Prostate gland (tissue), 2 donors: ENCODE results near the gene RBBP8NL.

Experiments used
- POLR2A ChIP-seq: fragments of 450-650 bp; IDR thresholded peaks from one replicate; pipeline ENCODE4 v1.6.1; 2016; ENCODE audit warnings: antibody characterized with exemption, mild to moderate bottlenecking
- POLR2AphosphoS5 ChIP-seq: sonication (generic); formaldehyde crosslinking; IDR thresholded peaks from one replicate; pipeline ENCODE4 v1.6.1; 2017; ENCODE audit warnings: antibody characterized with exemption
- TF ChIP-seq, protein P1 (sequence below), 4 experiments: fragments of 200-600 bp in 2 of 4; fragments of 450-650 bp in 2 of 4; sonication (generic) in 2 of 4; IDR thresholded peaks; 1 replicate in 3 of 4; 2 replicates in 1 of 4; pipeline ENCODE4 v1.5.1; 2016 to 2019; ENCODE audit warnings: antibody characterized with exemption in 4 of 4, mild to moderate bottlenecking in 2 of 4, moderate library complexity in 2 of 4

DNA sequence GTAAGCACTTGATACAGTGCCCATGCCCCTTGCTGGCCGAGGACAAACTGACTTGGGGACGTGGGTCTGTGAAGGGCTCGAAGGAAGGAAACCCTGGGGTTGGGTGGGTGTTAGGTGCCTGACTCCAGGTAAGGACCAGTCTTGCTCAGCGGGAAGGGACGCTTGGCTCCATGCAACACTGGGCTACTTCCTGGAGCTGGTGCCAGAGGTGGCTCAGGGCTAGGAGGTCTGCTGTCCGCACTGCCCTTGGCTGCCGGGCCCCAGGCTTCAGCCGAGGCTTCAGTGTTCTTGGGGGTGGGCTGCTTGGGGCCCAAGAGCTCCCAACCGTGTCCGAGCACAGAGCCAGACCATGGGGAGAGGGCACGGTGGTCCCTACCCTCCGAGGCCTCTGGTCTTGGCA, 43.1 kb upstream of the RBBP8NL start:
- TF ChIP-seq, protein P1, sequence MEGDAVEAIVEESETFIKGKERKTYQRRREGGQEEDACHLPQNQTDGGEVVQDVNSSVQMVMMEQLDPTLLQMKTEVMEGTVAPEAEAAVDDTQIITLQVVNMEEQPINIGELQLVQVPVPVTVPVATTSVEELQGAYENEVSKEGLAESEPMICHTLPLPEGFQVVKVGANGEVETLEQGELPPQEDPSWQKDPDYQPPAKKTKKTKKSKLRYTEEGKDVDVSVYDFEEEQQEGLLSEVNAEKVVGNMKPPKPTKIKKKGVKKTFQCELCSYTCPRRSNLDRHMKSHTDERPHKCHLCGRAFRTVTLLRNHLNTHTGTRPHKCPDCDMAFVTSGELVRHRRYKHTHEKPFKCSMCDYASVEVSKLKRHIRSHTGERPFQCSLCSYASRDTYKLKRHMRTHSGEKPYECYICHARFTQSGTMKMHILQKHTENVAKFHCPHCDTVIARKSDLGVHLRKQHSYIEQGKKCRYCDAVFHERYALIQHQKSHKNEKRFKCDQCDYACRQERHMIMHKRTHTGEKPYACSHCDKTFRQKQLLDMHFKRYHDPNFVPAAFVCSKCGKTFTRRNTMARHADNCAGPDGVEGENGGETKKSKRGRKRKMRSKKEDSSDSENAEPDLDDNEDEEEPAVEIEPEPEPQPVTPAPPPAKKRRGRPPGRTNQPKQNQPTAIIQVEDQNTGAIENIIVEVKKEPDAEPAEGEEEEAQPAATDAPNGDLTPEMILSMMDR (IDR thresholded peaks at IDR 0.05) = no peak
- TF ChIP-seq POLR2AphosphoS5 = no peak
- TF ChIP-seq POLR2A = no peak
